ENCODE data around the gene EIF4ENIF1.

Gene EIF4ENIF1

DNA sequence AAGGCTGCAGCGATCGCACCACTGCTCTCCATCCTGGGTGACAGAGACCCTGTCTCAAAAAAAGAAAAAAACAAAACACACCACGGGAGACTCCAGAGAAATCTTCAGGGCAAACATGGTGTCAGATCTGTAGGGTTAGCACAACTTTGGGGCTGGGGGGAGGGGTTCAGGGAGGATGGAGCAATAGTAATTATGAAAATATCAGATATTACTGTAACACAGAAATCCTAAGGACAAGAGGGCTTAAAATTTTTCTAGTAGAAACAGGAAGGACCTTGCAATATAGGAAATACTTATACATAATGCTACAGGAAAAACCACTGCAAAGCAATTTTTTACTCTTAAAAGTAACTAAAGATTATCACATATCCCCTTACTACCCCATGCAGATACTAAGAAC lies 13.8 kb downstream of the EIF4ENIF1 start:
- no peak overlapping the region for H3K4me3 ChIP-seq (ENCODE audit: low read depth, low read length)
- TF ChIP-seq, protein P1, sequence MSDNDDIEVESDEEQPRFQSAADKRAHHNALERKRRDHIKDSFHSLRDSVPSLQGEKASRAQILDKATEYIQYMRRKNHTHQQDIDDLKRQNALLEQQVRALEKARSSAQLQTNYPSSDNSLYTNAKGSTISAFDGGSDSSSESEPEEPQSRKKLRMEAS (IDR thresholded peaks at IDR 0.05; ENCODE audit: low read depth, low read length) = no peak
- TF ChIP-seq MYC (IDR thresholded peaks at IDR 0.05; ENCODE audit: low read depth, low read length) = no peak
- TF ChIP-seq POLR2A (IDR thresholded peaks at IDR 0.05; ENCODE audit: extremely low read depth, insufficient read length) = no peak
- TF ChIP-seq, protein P2, sequence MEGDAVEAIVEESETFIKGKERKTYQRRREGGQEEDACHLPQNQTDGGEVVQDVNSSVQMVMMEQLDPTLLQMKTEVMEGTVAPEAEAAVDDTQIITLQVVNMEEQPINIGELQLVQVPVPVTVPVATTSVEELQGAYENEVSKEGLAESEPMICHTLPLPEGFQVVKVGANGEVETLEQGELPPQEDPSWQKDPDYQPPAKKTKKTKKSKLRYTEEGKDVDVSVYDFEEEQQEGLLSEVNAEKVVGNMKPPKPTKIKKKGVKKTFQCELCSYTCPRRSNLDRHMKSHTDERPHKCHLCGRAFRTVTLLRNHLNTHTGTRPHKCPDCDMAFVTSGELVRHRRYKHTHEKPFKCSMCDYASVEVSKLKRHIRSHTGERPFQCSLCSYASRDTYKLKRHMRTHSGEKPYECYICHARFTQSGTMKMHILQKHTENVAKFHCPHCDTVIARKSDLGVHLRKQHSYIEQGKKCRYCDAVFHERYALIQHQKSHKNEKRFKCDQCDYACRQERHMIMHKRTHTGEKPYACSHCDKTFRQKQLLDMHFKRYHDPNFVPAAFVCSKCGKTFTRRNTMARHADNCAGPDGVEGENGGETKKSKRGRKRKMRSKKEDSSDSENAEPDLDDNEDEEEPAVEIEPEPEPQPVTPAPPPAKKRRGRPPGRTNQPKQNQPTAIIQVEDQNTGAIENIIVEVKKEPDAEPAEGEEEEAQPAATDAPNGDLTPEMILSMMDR (IDR thresholded peaks at IDR 0.05; ENCODE audit: low read depth, low read length) = no peak
- DNase-seq (ENCODE audit: low read depth) = no peak

DNA sequence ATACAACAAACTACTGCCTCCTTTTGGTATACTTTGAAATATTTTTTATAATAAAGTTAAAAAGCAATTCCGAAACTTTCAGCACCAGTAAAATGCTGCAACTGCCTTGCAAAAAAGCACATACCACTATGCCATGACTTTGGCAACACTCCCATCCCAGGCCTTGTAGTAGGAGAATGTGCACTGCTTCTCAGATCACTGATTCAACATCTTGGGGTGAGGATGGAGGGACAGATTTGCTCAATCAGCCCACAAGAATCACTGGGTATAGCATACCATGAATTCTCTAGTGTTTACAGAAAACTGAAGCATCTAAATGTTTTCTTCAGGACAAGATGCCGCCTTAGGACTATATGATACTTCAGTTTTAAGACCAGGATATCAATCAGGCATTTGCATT lies 14.9 kb downstream of the EIF4ENIF1 start:
- H3K4me3 ChIP-seq (ENCODE audit: low read depth, low read length) = no peak overlapping the region
- TF ChIP-seq MYC (IDR thresholded peaks at IDR 0.05; ENCODE audit: low read depth, low read length) (no peak), POLR2A (IDR thresholded peaks at IDR 0.05; ENCODE audit: extremely low read depth, insufficient read length) (no peak)
- TF ChIP-seq, protein P1 (IDR thresholded peaks at IDR 0.05; ENCODE audit: low read depth, low read length) = no peak
- TF ChIP-seq, protein P2 (IDR thresholded peaks at IDR 0.05; ENCODE audit: low read depth, low read length) = no peak
- DNase-seq (ENCODE audit: low read depth) = no peak

DNA sequence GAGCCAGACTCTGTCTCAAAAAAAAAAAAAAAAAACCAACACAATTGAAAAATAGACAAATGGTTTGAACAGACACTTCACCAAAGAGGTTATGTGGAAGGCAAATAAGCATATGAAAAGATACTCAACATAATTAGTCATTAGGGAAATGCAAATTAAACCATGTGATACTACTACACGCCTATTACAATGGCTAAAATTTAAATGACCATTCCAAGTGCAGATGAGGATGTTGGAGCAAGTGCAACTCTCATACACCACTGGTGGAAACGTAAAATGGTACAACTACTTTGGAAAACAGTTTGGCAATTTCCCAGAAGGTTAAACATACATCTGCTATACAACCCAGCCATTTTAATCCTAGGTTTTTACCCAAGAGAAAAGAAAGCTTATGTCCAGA lies 24.3 kb downstream of the EIF4ENIF1 start:
- no peak for DNase-seq (ENCODE audit: low read depth)
- no peak overlapping the region for H3K4me3 ChIP-seq (ENCODE audit: low read depth, low read length)
- TF ChIP-seq, protein P2 (IDR thresholded peaks at IDR 0.05; ENCODE audit: low read depth, low read length) = no peak
- TF ChIP-seq MYC (IDR thresholded peaks at IDR 0.05; ENCODE audit: low read depth, low read length) = no peak
- TF ChIP-seq POLR2A (IDR thresholded peaks at IDR 0.05; ENCODE audit: extremely low read depth, insufficient read length) = no peak
- TF ChIP-seq, protein P1 (IDR thresholded peaks at IDR 0.05; ENCODE audit: low read depth, low read length) = no peak

DNA sequence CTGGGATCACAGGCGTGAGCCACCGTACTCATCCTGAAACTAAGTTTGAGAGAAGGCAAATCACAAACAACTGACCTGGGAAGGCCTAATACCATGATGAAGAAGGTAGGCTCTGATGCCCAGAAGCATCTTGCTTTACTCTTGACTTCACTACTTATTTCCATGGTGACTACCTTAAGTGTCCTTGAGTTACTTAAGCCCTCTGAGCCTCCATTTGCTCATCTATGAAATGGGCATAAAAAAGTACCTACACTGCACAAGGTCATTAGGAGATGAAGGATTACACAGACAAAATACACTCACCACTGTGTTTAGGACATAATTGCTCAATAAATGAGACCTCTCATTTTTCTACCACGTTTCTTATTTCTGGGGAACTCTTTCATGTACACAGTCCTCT lies 27.9 kb downstream of the EIF4ENIF1 start:
- TF ChIP-seq MYC (IDR thresholded peaks at IDR 0.05; ENCODE audit: low read depth, low read length) (no peak), POLR2A (IDR thresholded peaks at IDR 0.05; ENCODE audit: extremely low read depth, insufficient read length) (no peak)
- TF ChIP-seq, protein P2 (IDR thresholded peaks at IDR 0.05; ENCODE audit: low read depth, low read length) = no peak
- TF ChIP-seq, protein P1 (IDR thresholded peaks at IDR 0.05; ENCODE audit: low read depth, low read length) = no peak
- H3K4me3 ChIP-seq (ENCODE audit: low read depth, low read length) = no peak overlapping the region
- no peak for DNase-seq (ENCODE audit: low read depth)

DNA sequence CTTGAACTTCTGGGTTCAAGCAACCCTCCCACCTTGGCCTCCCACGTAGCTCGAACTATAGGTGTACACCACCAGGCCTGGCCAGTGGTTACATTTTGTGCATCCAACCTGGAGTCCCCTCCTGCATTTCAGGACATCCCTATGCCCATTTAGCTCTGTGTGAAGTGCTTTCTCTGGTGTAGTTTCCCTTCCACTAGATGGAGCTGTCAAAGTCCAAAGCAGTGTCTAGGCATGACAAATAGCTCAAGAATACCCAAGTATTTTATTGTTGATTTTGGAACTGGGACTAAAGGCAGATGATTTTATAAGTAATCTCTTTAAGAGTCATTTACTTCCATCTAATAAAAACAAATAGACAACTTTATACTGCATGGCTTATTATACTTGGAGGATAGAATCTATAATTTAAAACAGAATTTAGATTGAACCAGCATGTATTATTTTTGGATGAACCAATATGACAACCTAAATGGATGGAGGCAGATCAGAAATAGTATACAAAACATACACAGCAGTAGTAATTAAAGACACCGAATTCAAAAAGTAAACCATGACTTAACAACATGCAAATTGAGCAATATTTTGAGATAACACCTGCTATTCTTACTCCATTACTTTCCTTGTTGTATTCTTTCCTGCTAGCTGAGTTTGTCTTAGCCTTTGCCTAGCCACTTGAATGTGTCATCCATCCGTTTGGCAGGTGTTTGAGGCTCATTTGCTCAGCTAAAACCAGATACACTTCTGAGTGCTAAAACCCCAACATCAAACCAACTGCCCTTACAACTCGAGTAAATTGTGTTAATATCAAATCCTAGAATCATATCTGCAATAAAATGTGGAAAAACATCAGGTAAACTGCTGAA lies 37.7 kb downstream of the EIF4ENIF1 start:
- no peak overlapping the region for H3K4me3 ChIP-seq (ENCODE audit: low read depth, low read length)
- TF ChIP-seq, protein P2 (IDR thresholded peaks at IDR 0.05; ENCODE audit: low read depth, low read length) = peak; percentile 66
- TF ChIP-seq MYC (IDR thresholded peaks at IDR 0.05; ENCODE audit: low read depth, low read length) = no peak
- DNase-seq (ENCODE audit: low read depth) = peak; percentile 54
